ENCODE measurements around the gene PTPRM.
A peak's percentile ranks its signal among the peaks of the same experiment; 100 is the strongest.

PTPRM gene

GRCh38 chr18:7566567-7567473 is at the start of gene PTPRM:
Gene PTPRM (plus strand): TSS chr18:7567316. CDS start chr18:7567819, 503 bp downstream.
- peak; percentile 67 for DNase-seq (ENCODE audit: low read depth in 2 of 2)

- DNase-seq (ENCODE audit: low read depth in 2 of 2): no peak
These were observed 49.3 kb upstream of the PTPRM start for GRCh38 chr18:7517852-7518251.

- DNase-seq (ENCODE audit: low read depth in 2 of 2): no peak
These were observed 46.8 kb upstream of the PTPRM start for GRCh38 chr18:7520200-7520785.

- no peak for DNase-seq (ENCODE audit: low read depth in 2 of 2)
These were observed 45.8 kb upstream of the PTPRM start for GRCh38 chr18:7521226-7521856.

- no peak for DNase-seq (ENCODE audit: low read depth in 2 of 2)
These were observed 43.3 kb upstream of the PTPRM start for GRCh38 chr18:7523772-7524171.

- DNase-seq (ENCODE audit: low read depth in 2 of 2): no peak
These were observed 42.3 kb upstream of the PTPRM start for GRCh38 chr18:7524786-7525185.

GRCh38 chr18:7532942-7533341 is 34.2 kb upstream of the PTPRM start:
- no peak for DNase-seq (ENCODE audit: low read depth in 2 of 2)

- DNase-seq (ENCODE audit: low read depth in 2 of 2): no peak
These were observed 31.5 kb upstream of the PTPRM start for GRCh38 chr18:7535436-7536205.

GRCh38 chr18:7537145-7537544 is 30.0 kb upstream of the PTPRM start:
- no peak for DNase-seq (ENCODE audit: low read depth in 2 of 2)

- no peak for DNase-seq (ENCODE audit: low read depth in 2 of 2)
These were observed 25.3 kb upstream of the PTPRM start for GRCh38 chr18:7541835-7542234.

- DNase-seq (ENCODE audit: low read depth in 2 of 2): no peak
These were observed 22.4 kb upstream of the PTPRM start for GRCh38 chr18:7544686-7545085.

- DNase-seq (ENCODE audit: low read depth in 2 of 2): no peak
These were observed 21.4 kb upstream of the PTPRM start for GRCh38 chr18:7545734-7546133.

- no peak for DNase-seq (ENCODE audit: low read depth in 2 of 2)
These were observed 18.9 kb upstream of the PTPRM start for GRCh38 chr18:7548221-7548620.

GRCh38 chr18:7548721-7549120 is 18.4 kb upstream of the PTPRM start:
- no peak for DNase-seq (ENCODE audit: low read depth in 2 of 2)

GRCh38 chr18:7557973-7558372 is 9.1 kb upstream of the PTPRM start:
- no peak for DNase-seq (ENCODE audit: low read depth in 2 of 2)

GRCh38 chr18:7558769-7559168 is 8.3 kb upstream of the PTPRM start:
- DNase-seq (ENCODE audit: low read depth in 2 of 2): no peak

- no peak for DNase-seq (ENCODE audit: low read depth in 2 of 2)
These were observed 7.3 kb upstream of the PTPRM start for GRCh38 chr18:7559709-7560319.

GRCh38 chr18:7561909-7562460 is 5.1 kb upstream of the PTPRM start:
- DNase-seq (ENCODE audit: low read depth in 2 of 2): no peak

- no peak for DNase-seq (ENCODE audit: low read depth in 2 of 2)
These were observed 4.6 kb upstream of the PTPRM start for GRCh38 chr18:7562491-7562890.

- DNase-seq (ENCODE audit: low read depth in 2 of 2): no peak
These were observed 1.4 kb upstream of the PTPRM start for GRCh38 chr18:7565677-7566076.

GRCh38 chr18:7566244-7566566 is 911 bp upstream of the PTPRM start:
- DNase-seq (ENCODE audit: low read depth in 2 of 2): no peak

Measured in fibroblast of skin of left biceps (primary cell).